IPS-18a (cell line): ENCODE data around the gene PIGR.

Source experiments
- H3K27ac ChIP-seq: one replicate; pipeline ENCODE4 v1.5.1; 2013; ENCODE audit warnings: low read length
- H3K27me3 ChIP-seq: one replicate; pipeline ENCODE4 v1.6.1; 2013; ENCODE audit warnings: mild to moderate bottlenecking, low read length; ENCODE audit not compliant: control insufficient read depth, insufficient read depth
- H3K36me3 ChIP-seq: one replicate; pipeline ENCODE4 v1.6.1; 2013; ENCODE audit warnings: low read depth, low read length; ENCODE audit not compliant: control insufficient read depth
- H3K4me1 ChIP-seq: one replicate; pipeline ENCODE4 v1.6.1; 2013; ENCODE audit warnings: low read depth, low read length; ENCODE audit not compliant: control insufficient read depth
- H3K4me3 ChIP-seq: one replicate; pipeline ENCODE4 v1.5.1; 2013; ENCODE audit warnings: low read length
- H3K9ac ChIP-seq: one replicate; pipeline ENCODE4 v1.6.1; 2013; ENCODE audit warnings: mild to moderate bottlenecking, low read length, moderate library complexity
- H3K9me3 ChIP-seq: one replicate; pipeline ENCODE4 v1.6.1; 2013; ENCODE audit warnings: low read depth, low read length; ENCODE audit not compliant: control insufficient read depth

Gene PIGR

GRCh38 chr1:206882555-206882954, 63.7 kb downstream of the PIGR start:
- Histone ChIP-seq H3K4me3 (no peak overlapping the region), H3K9me3 (peaks cover 6% of the 10 kb centered on the region), H3K27ac (no peak overlapping the region), H3K27me3 (no peaks in the 10 kb centered on the region), H3K4me1 (no peaks in the 10 kb centered on the region), H3K9ac (no peak overlapping the region), H3K36me3 (no peaks in the 10 kb centered on the region)

DNA sequence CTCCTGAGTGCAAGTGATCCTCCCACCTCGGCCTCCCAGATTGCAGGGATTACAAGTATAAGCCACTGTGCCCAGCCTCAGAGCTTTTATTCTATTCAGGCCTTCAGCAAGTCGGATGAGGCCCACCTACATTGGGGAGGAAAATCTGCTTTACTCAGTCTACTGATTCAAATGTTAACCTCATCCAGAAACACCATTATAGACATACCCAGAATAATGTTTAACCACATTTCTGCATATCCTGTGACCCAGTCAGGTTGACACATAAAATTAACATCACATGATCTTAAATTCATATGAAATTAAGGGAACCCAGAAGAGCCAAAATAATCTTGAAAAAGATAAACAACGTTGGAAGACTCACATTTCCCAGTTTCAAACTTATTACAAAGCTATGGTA, 66.0 kb downstream of the PIGR start:
- Histone ChIP-seq H3K4me3 (no peak overlapping the region), H3K4me1 (no peaks in the 10 kb centered on the region), H3K9me3 (peaks cover 6% of the 10 kb centered on the region), H3K36me3 (no peaks in the 10 kb centered on the region), H3K27ac (no peak overlapping the region), H3K9ac (no peak overlapping the region), H3K27me3 (no peaks in the 10 kb centered on the region)
